ENCODE data around the gene USF1.
"Not testable (repeated sequence)": the region's sequence is repeated elsewhere in the genome, so short reads cannot be mapped to it uniquely, and the experiment has no call there.

USF1 gene

DNA sequence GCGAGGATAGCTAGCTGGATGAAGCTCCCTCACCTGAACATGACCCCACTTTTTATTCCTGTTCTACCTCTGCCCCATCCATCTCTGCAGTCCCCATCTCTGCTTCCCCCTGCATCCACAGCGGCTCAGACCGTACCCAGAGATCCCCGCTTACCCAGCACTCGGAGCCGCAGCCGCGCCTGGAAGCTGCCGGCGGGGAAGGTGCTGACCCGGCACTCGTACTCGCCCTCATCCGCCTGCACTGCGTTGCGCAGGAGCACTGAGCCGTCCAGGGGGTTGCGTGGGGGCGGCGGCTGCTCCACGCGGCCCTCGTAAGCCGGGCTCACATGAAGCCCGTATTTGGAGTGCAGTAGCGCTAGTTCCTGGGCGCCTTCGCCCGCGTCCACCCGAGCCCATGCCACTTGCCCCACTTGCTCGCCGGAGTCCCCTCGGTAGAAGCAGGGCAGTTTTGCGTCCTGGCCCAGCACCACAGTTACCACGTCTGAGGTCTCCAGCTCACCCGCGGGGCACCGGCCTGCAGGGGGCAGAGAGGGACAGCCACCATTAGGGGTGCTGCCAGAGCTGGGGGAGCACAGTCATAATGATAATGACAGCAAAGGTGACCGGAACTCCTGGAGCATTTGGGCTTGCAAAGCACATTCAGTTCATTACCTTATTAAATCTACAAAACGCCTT lies 33.8 kb upstream of the USF1 start:
- DNase-seq (ENCODE audit: low read depth in 2 of 2, low spot score in 1 of 2) = no peak

DNA sequence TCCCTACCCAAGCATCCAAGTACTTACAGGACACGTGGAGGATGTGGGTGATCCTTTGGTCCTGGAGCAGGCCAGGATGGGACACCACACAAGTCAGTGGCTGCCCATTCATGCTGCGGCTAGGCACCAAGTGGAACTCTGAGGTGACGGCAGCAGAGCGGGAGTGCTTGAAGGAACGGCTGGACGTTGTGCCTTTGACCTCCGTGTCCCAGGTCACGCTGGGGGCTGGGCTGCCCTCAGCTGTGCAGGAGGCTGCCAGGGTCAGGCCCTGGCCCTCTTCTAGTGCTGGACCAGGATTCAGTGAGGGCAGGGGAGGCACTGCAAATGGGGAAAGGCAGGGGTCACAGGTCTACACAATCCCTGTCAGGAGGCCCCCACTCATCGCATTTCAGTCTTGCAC lies 31.6 kb upstream of the USF1 start:
- no peak for DNase-seq (ENCODE audit: low read depth in 2 of 2, low spot score in 1 of 2)

DNA sequence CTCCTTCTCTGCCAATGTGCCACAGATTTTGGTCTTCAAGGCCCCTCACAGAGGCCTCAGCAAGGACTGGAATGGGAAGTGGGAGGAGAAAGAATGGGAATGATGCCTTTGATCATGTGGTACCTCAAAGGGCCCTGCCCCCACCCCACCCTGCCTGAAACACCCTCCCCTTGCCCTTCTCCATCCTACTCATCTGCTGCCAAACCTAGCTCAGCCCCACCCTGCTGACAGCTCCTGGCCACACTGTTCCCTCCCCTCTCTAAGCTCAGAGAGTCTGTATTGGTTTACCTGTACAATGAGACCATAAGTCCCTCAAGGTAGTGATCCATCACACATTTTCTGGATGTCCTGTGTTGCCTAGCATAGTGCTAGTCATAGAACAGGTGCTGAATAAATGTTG lies 30.6 kb upstream of the USF1 start:
- no peak for DNase-seq (ENCODE audit: low read depth in 2 of 2, low spot score in 1 of 2)

DNA sequence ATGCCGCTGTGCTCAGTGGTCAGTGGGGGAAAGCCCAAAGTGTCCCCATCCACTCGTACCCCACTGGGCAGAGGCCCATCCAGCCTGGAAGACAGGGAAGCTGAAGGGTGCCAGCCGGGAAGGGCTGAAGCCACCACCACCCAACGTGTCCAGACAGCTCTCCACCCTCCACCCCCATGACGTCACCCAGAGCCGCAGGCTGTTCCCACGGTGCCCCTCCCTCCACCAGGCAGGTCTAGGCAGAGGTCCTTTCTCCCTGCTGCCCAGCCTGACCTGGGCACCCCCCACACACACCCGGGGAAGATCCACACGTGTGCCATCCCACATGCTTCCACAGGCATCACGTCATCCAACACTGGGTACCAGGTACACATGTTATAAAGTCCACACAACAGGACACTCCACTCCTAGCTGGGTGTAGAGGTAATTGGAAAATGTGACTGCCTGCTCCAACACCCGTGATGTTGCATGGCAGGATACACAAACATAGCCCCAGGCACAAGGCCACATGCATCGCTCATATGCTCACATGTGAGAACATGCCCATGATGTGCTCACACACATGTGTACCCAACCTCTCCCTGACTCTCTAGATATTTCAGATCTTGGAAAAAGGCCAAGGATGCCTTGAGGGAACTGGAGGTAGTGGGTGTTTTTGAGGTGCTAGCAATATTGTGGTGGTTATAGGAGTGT lies 29.0 kb upstream of the USF1 start:
- no peak for DNase-seq (ENCODE audit: low read depth in 2 of 2, low spot score in 1 of 2)

DNA sequence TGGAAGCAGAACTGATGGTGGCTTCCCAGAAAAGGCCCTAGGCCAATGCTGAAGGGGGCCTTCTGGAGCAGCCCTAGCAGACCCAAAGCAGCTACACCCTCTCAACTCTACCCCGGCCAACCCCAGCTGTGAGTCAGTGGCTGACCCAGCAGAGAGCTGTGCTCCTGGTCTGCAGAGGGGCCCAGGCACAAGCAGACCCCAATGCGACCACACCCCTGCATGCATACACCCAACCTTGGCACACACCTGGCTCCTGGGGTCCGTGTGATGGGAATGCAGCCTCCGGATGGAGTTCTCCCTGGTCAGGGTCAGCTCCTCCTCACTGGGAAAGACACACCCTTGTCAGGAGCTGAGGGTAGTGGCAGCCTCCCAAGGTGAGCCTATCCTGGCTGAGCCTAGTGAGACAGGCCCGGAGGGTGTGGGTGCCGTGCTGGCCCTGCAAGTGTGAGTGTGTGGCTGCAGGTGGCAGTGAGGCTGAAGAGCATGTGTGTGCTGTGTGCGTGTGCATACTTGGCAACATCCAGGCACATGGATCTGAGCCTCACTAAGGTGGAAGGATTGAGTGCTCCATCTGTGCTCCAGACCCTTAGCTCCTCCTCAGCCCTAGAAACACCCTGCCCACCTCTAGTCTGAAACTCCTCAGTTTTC lies 27.8 kb upstream of the USF1 start:
- no peak for DNase-seq (ENCODE audit: low read depth in 2 of 2, low spot score in 1 of 2)

DNA sequence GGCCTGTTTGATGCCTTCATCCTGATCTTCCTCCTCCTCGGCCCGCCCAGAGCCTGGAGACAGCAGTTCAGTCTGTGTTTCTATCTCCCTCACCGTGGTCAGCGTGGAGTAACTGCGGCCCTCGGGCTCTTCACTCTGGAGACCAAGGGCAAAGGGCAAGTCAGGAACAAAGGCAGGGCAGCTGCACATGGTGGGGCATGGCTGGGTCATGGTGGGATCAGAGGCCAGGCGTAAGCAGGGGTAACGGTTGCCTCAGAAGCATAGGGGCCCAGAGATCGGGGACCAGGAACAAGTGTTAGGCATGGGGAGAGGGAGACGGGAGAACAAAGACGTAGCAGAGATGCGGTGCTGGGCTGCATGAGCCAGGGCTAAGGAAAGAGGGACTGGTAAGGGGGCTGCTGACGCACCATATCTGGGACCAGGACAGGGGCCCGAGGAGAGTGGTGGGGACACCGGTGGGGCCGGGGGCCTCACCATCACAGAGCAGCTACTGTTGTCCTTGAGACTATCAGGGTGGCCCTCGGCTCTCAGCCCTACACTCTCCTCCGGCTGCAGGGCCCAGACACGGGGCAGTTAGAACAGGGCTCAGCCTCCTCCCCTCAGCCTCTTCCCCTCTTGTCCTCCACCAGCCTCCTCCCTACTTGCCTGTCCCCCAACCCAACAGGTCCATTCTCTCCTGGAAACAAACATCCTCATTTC lies 27.1 kb upstream of the USF1 start:
- DNase-seq (ENCODE audit: low read depth in 2 of 2, low spot score in 1 of 2) = no peak

DNA sequence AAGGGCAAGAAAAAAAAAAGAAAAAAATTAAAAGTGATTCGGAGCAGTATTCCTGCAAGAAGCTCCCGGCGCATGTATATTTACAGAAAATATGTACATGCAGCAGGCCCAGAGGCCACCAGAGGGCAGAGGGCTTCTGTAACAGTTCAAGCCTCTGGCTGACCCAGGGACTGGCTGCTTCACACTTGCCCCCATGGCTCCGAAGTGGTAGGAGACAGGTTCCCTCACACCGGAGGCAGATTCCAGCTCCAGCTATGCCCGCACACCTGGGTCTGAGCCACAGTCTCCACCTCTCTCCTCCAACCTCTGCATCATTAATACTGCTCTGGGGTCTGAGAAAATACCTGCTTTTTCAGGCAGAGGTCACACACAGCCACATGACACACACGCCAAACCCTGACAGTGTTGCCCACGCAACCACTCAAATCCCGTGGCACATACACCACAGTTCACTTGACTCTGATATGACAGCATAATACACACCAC lies 26.2 kb upstream of the USF1 start:
- peak in 1 of 2 donors; percentile 34 for DNase-seq (ENCODE audit: low read depth in 2 of 2, low spot score in 1 of 2)

DNA sequence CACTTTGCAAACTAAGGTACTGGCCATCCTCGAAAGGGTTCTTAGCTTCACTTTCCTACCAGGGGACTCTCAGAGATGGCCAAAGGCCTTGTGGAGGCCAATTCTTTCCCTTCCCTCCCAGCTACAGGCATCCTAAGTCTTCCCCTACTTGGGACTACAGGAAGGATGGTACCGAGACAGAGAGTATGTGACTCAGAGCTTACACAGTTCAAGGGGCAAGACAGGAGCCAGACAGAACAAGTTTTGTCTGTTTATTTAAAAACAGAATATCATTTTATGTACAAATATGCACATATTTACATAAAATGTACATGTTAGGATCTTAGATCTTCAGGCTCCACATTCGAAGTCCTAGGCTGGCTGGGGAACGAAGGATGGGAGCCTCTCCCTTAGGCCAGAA lies 25.0 kb upstream of the USF1 start:
- DNase-seq (ENCODE audit: low read depth in 2 of 2, low spot score in 1 of 2) = no peak

DNA sequence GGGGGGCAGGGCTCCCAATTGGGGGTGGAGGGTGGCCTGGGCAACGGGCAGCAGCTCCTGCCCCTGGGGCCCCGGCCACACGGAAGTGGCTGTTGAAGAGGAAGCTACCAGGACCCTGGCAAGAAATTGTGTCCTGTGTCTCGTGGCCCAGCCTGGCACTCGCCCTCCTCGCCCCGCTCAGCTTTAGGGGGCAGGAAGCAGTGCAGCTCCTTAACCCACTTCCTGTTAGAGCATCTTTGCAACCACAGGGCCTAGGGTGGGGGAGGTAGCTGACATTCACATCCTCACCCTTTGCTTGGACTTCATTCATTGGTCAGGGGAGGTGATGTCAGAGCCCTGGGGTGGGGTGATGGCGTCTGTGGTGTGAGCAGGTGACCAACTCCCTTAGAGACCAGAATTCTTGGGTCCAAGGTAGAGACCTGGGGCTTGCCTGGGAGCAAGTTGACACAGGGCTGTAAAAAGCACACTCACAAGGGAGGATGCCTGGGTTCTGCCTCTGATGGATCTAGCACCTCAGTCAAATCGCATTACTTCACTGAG lies 24.0 kb upstream of the USF1 start, which contains the start of gene ARHGAP30:
Gene ARHGAP30, minus strand, starts transcription at position 161 of the 540 bp plus-strand sequence. CDS start 267 bp downstream, outside the sequence.
- DNase-seq (ENCODE audit: low read depth in 2 of 2, low spot score in 1 of 2) = peak; percentile 54 to 67

DNA sequence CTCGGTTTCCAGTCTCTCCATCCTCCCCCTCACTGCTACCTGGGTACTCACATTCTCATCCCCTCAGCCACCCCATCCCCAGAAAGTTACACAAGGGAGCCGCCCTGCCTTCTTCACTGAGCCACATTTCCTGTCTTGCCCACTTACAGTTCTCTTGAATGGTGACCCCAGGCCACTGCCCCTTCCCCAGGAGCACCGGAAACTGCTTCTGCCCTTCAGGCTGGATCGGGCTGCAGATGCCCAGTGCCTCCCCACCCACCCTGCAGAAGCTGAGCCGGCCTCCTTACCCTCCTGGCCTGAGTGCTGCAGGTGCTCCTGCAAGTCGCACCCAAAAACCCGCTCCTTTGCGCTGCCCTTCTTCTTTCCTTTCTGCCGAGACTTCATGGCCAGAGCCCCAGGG lies 23.5 kb upstream of the USF1 start:
- no peak for DNase-seq (ENCODE audit: low read depth in 2 of 2, low spot score in 1 of 2)

DNA sequence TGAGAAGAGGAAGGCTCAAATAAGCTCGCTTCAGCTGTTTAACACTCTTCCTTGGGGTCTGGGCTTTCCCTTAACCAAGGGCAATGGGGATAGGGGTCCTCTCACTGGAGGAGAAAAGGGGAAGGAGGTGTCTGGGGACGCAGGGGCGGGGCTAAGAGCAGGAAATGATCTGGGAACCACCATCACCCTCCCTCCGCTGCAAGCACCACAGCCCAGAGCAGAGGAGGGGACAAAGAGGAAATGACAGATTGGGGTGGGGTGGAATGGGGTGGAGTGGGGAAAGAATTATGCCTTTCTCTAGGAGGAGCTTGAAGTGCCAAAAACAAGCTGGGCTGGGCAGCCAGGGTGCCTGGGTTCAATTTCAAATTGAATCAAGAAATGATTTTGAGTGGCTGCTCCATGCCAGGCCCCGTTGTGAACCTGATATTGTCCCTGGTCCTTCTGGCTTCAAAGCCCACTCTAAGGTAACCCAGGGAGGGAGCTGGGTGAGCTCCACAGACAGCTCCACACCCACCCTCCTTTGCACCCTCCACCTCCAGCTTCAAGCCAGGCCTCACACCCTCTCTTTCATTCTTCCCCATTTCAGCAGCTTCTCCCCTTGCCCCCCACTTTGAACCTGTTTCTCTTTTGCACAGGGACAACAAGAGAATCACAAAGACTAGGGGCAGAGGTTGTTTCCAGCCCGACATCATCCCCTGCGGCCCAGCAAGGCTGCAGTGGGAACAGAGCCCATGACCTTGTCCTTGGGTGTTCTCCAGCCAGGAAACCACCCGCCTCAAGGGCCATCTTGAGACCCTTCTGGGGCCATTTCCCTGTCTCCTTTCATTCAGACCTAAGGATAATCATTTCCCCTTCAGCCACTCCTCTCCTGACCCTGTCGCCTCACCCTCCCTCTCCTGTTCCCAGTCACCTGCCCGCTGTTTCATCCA lies 22.8 kb upstream of the USF1 start:
- DNase-seq (ENCODE audit: low read depth in 2 of 2, low spot score in 1 of 2) = peak; percentile 49 to 65

DNA sequence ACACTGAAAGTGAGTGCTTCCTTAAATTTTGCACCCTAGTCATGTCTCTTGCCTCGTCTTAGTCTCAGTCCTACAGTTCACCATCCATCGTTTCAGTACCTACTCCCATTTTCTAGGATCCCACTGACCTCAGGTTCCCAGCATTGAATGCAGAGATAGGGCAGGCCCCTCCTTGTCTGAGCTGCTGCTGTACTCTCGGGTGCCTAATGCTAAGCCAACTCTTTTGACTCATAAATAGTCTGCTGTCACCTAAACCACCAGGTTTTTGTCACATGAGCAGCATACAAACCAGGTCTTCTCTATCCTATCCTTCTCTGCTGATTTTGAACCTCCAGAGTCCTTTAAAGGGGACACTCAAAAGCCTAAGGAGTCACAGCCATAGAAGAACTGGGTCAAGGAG lies 20.9 kb upstream of the USF1 start:
- no peak for DNase-seq (ENCODE audit: low read depth in 2 of 2, low spot score in 1 of 2)

DNA sequence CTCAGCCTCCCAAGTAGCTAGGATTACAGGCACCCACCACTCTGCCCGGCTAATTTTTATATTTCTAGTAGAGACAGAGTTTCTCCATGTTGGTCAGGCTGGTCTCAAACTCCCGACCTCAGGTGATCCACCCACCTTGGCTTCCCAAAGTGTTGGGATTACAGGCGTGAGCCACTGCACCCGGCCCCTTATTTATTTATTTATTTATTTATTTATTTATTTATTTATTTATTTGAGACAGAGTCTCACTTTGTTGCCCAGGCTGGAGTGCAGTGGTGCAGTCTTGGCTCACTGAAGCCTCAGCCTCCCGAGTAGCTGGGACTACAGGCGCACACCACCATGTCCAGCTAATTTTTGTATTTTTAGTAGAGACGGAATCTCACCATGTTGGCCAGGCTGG lies 19.9 kb upstream of the USF1 start:
- DNase-seq (ENCODE audit: low read depth in 2 of 2, low spot score in 1 of 2) = not testable (repeated sequence)

DNA sequence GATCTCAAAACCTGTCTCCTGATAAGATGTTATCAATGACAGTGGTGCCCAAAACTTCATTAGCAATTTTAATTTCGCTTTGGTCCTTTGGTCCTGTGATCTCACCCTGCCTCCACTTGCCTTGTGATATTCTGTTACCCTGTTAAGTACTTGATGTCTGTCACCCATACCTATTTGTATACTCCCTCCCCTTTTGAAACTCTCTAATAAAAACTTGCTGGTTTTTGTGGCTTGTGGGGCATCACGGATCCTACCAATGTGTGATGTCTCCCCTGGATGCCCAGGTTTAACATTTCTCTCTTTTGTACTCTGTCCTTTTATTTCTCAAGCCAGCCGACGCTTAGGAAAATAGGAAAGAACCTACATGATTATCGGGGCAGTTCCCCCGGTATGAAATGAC lies 18.2 kb upstream of the USF1 start:
- not testable (repeated sequence) for DNase-seq (ENCODE audit: low read depth in 2 of 2, low spot score in 1 of 2)

DNA sequence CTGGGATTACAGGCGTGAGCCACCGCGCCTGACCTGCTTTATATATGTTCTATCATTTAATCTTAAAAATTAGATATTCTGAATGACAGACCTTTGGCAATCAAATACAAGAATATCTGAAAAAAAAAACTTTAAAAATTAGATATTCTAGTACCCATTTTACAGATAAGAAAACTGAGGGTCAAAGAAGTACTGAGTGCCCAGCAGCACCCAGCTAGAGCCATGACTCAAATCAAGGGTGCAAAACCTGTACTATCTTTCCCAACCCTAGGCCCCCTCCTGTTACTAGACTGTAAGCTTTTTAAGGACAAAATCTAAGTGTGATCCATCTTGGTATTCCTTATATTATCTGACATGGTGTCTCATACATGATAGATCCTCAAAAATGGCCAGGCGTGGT lies 15.6 kb upstream of the USF1 start:
- DNase-seq (ENCODE audit: low read depth in 2 of 2, low spot score in 1 of 2) = no peak

DNA sequence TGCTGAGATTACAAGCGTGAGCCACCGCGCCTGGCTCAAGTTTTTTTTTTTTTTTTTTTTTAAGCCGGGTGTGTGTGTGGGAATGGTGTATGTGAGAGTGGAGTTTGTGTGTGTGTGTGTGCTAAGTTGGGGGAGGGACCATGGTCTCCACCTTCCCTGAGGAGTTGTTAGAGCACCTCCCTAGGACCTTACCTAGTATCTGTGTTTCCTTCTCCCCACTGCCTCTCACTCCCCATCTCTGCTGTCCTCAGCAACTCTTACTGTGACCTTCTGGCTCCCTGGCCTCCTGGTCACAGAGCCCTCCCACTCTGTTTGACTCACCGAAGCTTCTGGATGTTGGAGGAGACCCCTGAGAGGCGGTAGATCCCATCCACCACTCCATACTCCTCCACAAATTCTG lies 13.5 kb upstream of the USF1 start:
- no peak for DNase-seq (ENCODE audit: low read depth in 2 of 2, low spot score in 1 of 2)

DNA sequence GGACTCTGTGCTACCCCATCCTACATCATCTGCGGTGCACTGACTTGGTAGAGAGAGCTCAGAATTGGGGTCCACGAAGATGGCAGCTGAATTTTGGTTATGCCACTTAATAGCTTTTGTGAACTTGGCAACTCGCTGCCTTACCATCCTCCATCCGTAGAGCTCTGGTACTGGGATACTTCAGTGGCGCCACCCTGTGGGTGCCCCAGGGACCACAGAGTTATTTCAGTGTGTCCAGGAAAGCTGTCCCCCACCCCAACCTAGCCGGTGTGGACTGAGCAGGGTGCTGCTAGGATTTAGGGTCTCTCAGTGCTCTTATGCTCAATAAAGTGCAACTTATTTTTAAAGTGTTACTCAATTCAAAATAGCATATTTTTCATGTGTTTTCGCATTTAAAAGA lies 9.0 kb upstream of the USF1 start:
- DNase-seq (ENCODE audit: low read depth in 2 of 2, low spot score in 1 of 2) = no peak

DNA sequence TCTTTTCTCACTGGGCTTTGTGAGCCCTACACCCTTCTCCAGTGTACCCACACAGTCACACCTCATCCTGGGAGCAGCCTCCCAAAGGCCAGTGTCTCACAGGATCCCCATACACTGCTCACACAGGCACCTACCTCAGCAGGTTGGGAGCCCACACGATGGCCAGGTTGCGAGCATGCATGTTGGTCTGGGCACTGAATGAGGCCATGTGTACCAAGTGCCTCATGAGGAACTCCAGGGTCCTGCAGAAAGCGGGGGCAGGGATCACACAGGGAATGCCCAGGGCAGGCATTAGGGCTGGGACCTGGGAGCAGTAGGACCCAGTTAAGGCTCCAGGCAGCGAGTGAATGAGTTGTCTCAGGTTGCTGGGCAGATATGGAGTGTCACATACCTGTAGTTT lies 8.5 kb upstream of the USF1 start:
- DNase-seq (ENCODE audit: low read depth in 2 of 2, low spot score in 1 of 2) = no peak

DNA sequence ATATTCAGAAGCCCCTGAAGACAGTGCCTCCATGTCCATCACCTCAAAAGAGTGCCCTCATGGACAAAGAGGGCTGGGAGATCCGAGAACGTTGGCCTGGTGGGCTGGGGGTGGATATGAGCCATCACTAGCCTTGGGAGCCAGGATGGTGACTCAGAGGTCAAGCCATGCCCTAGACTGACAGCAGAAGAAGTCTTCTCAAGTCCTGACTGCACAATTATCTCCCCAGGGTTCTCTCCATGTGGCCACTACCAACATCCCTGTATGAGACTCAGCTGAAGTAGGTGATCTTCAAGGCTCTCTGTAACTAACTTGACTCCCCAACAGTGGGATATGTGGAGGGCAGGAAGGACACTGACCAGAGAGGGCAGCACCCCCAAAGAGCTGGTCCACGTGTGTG lies 7.1 kb upstream of the USF1 start:
- no peak for DNase-seq (ENCODE audit: low read depth in 2 of 2, low spot score in 1 of 2)

DNA sequence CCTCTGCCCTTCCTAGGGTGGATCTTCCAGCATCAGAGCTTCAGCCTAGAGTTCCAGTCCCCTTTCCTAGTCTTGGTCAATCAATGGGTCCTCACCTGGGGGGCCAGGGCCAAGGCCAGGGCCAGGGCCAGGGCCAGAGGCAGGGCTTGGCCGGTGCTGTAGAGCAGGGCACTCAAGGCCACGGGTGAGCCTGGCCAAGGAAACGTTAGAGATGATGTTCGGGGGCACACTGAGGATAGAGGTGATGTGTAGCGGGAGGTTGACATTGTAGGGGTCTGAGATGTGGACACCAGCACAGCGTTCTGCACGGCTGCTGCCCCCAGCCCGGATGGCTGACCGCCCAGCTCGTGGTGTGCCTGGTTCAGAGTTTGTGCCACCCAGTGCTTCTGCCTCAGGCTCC lies 5.4 kb upstream of the USF1 start:
- no peak for DNase-seq (ENCODE audit: low read depth in 2 of 2, low spot score in 1 of 2)

All from stimulated activated CD8-positive, alpha-beta memory T cell treated with anti-CD3 and anti-CD28 coated beads, Interleukin-4, amount 100 ng/mL, for 1 hour (primary cell).